Endothelial cell (in vitro differentiated cells): Measurements from ENCODE around the gene DPRX. TPM values are rescaled to one million over a fixed set of nuclear protein-coding genes. Genes with fewer than 3 reads are reported as not detected.

Experiments used
- DNase-seq: peaks from one replicate; pipeline ENCODE4 v3.0.0; 2021; ENCODE audit warnings: low spot score
- H3K27ac Mint-ChIP-seq: one replicate; pipeline ENCODE4 v1.8.0; 2021; ENCODE audit warnings: mixed read lengths, inconsistent platforms; ENCODE audit not compliant: unreplicated experiment
- H3K27me3 Mint-ChIP-seq: one replicate; pipeline ENCODE4 v1.8.0; 2021; ENCODE audit warnings: mild to moderate bottlenecking, moderate library complexity, mixed read lengths, inconsistent platforms; ENCODE audit not compliant: unreplicated experiment
- H3K36me3 Mint-ChIP-seq: one replicate; pipeline ENCODE4 v1.8.0; 2021; ENCODE audit warnings: mild to moderate bottlenecking, low read depth, mixed read lengths, inconsistent platforms; ENCODE audit not compliant: unreplicated experiment
- H3K4me1 Mint-ChIP-seq: one replicate; pipeline ENCODE4 v1.8.0; 2021; ENCODE audit warnings: mild to moderate bottlenecking, mixed read lengths, inconsistent platforms; ENCODE audit not compliant: unreplicated experiment
- H3K4me3 Mint-ChIP-seq: one replicate; pipeline ENCODE4 v1.8.0; 2021; ENCODE audit warnings: mild to moderate bottlenecking, mixed read lengths, inconsistent platforms; ENCODE audit not compliant: unreplicated experiment
- H3K9me3 Mint-ChIP-seq: one replicate; pipeline ENCODE4 v1.8.0; 2021; ENCODE audit warnings: mixed read lengths, inconsistent platforms; ENCODE audit not compliant: unreplicated experiment
- total RNA-seq: library from RNA; stranded (reverse); fragmentation: NEBNext Ultra II Directional; extraction: Animal tissue kit (Norgen Biotek cat#: 25700); gene quantifications from one replicate; pipeline ENCODE4 v1.2.1, GENCODE V29; 2021; ENCODE audit not compliant: unreplicated experiment
- TF ChIP-seq, protein P1 (sequence below): fragments of 200-600 bp; sonication (generic); IDR thresholded peaks from one replicate; pipeline ENCODE4 v1.5.0; 2021; ENCODE audit warnings: antibody characterized with exemption; ENCODE audit not compliant: unreplicated experiment

Gene DPRX
- total RNA-seq, 1 donor from 2014 or later = not detected

DNA sequence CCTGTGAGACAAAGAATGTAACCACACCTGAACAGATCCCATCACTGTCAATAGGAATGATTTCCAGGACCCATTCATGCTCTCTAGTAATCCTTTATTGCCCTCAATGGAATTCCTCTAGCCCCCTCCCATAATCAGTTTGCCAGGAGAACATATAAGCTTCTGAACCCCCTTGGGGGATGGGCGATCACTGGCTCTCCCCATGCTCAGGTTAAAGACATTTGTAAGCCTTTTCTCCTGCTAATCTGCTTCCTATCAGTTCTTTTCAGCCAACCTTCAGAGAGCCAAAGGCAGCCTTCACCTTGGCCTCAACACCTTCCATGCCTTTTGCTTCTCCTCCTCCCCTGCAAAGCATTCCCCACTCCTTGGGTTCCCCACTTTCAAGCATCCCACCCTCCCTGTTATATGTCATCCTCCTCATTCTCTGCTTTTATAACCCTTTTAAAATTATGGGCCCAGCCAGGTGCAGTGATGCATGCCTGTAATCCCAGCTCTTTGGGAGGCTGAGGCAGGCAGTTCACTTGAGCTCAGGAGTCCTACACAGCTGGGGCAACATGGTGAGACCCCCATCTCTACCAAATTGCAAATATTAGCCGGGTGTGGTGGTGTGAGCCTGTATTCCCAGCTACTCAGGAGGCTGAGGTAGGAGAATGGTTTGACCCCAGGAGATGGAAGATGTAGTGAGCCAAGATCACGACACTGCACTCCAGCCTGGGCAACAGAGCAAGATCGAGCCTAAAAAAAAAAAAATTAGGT, 12.4 kb downstream of the DPRX start:
- Mint-ChIP-seq H3K27me3 (peaks cover 2% of the 10 kb centered on the region), H3K36me3 (peaks cover 8% of the 10 kb centered on the region), H3K4me3 (no peak overlapping the region), H3K9me3 (peaks cover 4% of the 10 kb centered on the region), H3K27ac (no peak overlapping the region), H3K4me1 (no peaks in the 10 kb centered on the region)
- DNase-seq = no peak
- TF ChIP-seq, protein P1, sequence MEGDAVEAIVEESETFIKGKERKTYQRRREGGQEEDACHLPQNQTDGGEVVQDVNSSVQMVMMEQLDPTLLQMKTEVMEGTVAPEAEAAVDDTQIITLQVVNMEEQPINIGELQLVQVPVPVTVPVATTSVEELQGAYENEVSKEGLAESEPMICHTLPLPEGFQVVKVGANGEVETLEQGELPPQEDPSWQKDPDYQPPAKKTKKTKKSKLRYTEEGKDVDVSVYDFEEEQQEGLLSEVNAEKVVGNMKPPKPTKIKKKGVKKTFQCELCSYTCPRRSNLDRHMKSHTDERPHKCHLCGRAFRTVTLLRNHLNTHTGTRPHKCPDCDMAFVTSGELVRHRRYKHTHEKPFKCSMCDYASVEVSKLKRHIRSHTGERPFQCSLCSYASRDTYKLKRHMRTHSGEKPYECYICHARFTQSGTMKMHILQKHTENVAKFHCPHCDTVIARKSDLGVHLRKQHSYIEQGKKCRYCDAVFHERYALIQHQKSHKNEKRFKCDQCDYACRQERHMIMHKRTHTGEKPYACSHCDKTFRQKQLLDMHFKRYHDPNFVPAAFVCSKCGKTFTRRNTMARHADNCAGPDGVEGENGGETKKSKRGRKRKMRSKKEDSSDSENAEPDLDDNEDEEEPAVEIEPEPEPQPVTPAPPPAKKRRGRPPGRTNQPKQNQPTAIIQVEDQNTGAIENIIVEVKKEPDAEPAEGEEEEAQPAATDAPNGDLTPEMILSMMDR = no peak

DNA sequence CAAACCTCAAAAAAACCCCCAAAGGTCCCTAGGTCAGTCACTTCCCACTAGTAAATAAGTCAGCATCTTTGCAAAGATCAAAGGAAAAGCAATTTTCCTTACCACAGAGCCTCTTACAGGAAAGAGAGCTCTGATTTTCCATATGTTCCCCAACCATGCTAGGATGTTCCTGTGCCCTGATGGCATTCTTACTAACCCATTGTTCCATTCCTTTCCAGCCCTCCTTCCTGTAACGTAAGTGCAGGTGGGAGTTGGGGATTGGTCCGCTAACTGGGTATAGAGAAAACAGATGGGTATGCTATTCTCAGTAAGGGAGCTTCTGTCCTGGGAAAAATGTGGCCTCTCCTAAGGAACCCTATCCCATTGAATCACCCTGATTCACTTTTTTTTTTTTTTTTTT, 14.3 kb downstream of the DPRX start:
- H3K27me3 Mint-ChIP-seq = peaks cover 2% of the 10 kb centered on the region
- H3K9me3 Mint-ChIP-seq = peaks cover 11% of the 10 kb centered on the region
- TF ChIP-seq, protein P1 = no peak
- H3K36me3 Mint-ChIP-seq = peaks cover 14% of the 10 kb centered on the region
- H3K27ac Mint-ChIP-seq = peak overlapping the region; percentile 0
- no peaks in the 10 kb centered on the region for H3K4me1 Mint-ChIP-seq
- no peak overlapping the region for H3K4me3 Mint-ChIP-seq
- DNase-seq = no peak

DNA sequence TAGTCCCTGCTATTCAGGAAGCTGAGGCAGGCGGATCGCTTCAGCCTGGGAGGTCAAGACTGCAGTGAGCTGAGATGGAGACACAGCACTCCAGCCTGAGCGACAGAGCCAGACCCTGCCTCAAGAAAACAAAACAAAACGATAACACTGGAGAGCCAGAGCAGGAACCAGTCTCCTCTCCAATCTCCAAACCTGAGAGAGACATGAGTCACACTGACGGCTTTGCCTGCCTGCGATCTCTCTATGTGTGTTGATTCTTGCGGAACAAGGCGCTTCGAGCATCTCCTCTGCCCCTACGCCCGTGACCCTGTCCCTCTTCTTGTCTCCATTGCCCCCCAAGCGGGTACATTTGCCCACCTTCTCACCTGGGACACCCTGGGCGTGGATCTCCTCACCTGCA, 15.6 kb downstream of the DPRX start:
- no peak overlapping the region for H3K27ac Mint-ChIP-seq
- TF ChIP-seq, protein P1 = no peak
- H3K4me3 Mint-ChIP-seq = no peak overlapping the region
- no peaks in the 10 kb centered on the region for H3K4me1 Mint-ChIP-seq
- DNase-seq = no peak
- peaks cover 2% of the 10 kb centered on the region for H3K27me3 Mint-ChIP-seq
- peaks cover 14% of the 10 kb centered on the region for H3K36me3 Mint-ChIP-seq
- H3K9me3 Mint-ChIP-seq = peaks cover 11% of the 10 kb centered on the region

DNA sequence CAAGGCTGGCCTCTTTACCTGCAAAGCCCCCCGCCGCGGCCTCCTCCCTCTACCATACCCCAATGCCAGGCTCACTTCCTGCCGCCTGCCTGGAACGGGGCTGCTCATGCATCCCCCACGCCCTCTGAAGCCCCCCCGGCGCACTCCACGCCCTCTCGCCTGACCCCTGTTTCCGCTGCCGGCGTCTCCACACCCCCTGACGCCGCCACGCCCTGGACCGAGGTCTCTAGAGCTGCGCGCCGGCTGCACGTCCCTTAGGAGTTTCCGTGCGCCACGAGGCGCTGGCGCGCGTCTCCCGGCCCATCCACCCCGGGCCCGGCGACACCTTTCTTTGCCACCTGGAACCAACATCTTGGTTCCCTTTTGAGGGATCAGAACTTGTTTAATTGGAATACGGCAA, 16.0 kb downstream of the DPRX start:
- H3K4me1 Mint-ChIP-seq = no peaks in the 10 kb centered on the region
- DNase-seq = no peak
- H3K36me3 Mint-ChIP-seq = peaks cover 14% of the 10 kb centered on the region
- TF ChIP-seq, protein P1 = no peak
- no peak overlapping the region for H3K4me3 Mint-ChIP-seq
- H3K27ac Mint-ChIP-seq = no peak overlapping the region
- H3K27me3 Mint-ChIP-seq = peaks cover 2% of the 10 kb centered on the region
- peaks cover 11% of the 10 kb centered on the region for H3K9me3 Mint-ChIP-seq
